PC-9 (cell line): Measurements from ENCODE around the gene CHRNA3. TPM values are rescaled to one million over a fixed set of nuclear protein-coding genes. Genes with fewer than 3 reads are reported as not detected.
"Not testable (repeated sequence)": the region's sequence is repeated elsewhere in the genome, so short reads cannot be mapped to it uniquely, and the experiment has no call there.

Source experiments
- BruUV-seq: library from RNA; stranded (reverse); fragments of 400-500 nt; replicated peaks from 2 replicates; lab custom pipeline; 2021; lab: Mats Ljungman, UMichigan
- CTCF ChIA-PET: fragments of 300-600 bp; sonication (Branson Sonifier 250); formaldehyde crosslinking; loops from one replicate; lab custom pipeline; 2022; ENCODE audit warnings: antibody characterized with exemption; lab: Charles Lee
- POLR2A ChIA-PET: fragments of 300-600 bp; sonication (Branson Sonifier 250); formaldehyde crosslinking; loops from one replicate; lab custom pipeline; 2022; ENCODE audit warnings: antibody characterized with exemption; ENCODE audit not compliant: unreplicated experiment; lab: Charles Lee
- DNase-seq, 2 experiments: peaks; one replicate each; pipeline versions ENCODE4 v3.0.0 to v3.0.0-alpha.2; 2015 to 2022; ENCODE audit warnings: mixed read lengths in 1 of 2
- H2AFZ ChIP-seq: fragments of 200-600 bp; sonication (generic); 2 replicates; pipeline ENCODE4 v1.8.1; 2017; ENCODE audit warnings: antibody characterized with exemption
- H3F3A ChIP-seq: fragments of 200-600 bp; sonication (generic); 2 replicates; pipeline ENCODE4 v1.8.1; 2017; ENCODE audit warnings: antibody characterized with exemption, mild to moderate bottlenecking, low read depth; ENCODE audit not compliant: insufficient read depth
- H3K27ac ChIP-seq: fragments of 200-600 bp; sonication (generic); 2 replicates; pipeline ENCODE4 v1.6.1; 2016; ENCODE audit warnings: mixed run types
- H3K27me3 ChIP-seq: fragments of 200-600 bp; sonication (generic); 2 replicates; pipeline ENCODE4 v1.6.1; 2016; ENCODE audit warnings: low read depth, mixed run types; ENCODE audit not compliant: insufficient read depth
- H3K36me3 ChIP-seq: fragments of 200-600 bp; sonication (generic); 2 replicates; pipeline ENCODE4 v1.6.1; 2016; ENCODE audit warnings: low read depth, mixed run types
- H3K4me1 ChIP-seq: fragments of 200-600 bp; sonication (generic); replicated peaks from 2 replicates; pipeline ENCODE4 v1.6.1; 2016; ENCODE audit warnings: mixed run types; ENCODE audit not compliant: insufficient read depth
- H3K4me2 ChIP-seq: fragments of 200-600 bp; sonication (generic); 2 replicates; pipeline ENCODE4 v1.6.1; 2017; ENCODE audit warnings: mixed run types
- H3K4me3 ChIP-seq: fragments of 200-600 bp; sonication (generic); 2 replicates; pipeline ENCODE4 v1.6.1; 2016; ENCODE audit warnings: mixed run types
- H3K79me2 ChIP-seq: fragments of 200-600 bp; sonication (generic); 2 replicates; pipeline ENCODE4 v1.6.1; 2017; ENCODE audit warnings: low read depth, mixed run types
- H3K9me2 ChIP-seq: fragments of 200-600 bp; sonication (generic); 2 replicates; pipeline ENCODE4 v1.8.1; 2017; ENCODE audit warnings: mild to moderate bottlenecking; ENCODE audit not compliant: insufficient read depth
- H3K9me3 ChIP-seq: fragments of 200-600 bp; sonication (generic); 2 replicates; pipeline ENCODE4 v1.8.1; 2016; ENCODE audit warnings: low read depth; ENCODE audit not compliant: insufficient read depth
- H4K20me1 ChIP-seq: fragments of 200-600 bp; sonication (generic); 2 replicates; pipeline ENCODE4 v1.8.1; 2017; ENCODE audit not compliant: insufficient read depth
- EZH2 ChIP-seq: fragments of 200-600 bp; sonication (generic); IDR thresholded peaks from 2 replicates; pipeline ENCODE4 v1.8.0; 2017; ENCODE audit warnings: antibody characterized with exemption, low read depth
- intact Hi-C: fragments of 100-400 bp; cut with micrococcal nuclease; formaldehyde crosslinking; loops from one replicate; pipeline ENCODE4 v1.10.0; 2022; ENCODE audit not compliant: unreplicated experiment
- total RNA-seq: library from RNA; stranded (reverse); gene quantifications from 2 replicates; pipeline ENCODE4 v1.2.3, GENCODE V29; 2021
- TF ChIP-seq, protein P1 (sequence below): fragments of 200-600 bp; sonication (generic); conservative IDR thresholded peaks from 2 replicates; pipeline ENCODE4 v1.6.1; 2017; ENCODE audit warnings: mixed run types, antibody characterized with exemption, mild to moderate bottlenecking, moderate library complexity

Gene CHRNA3
- total RNA-seq, 1 experiment from 2014 or later = not detected

GRCh38 chr15:78614021-78614420, 6.8 kb downstream of the CHRNA3 start:
- intact Hi-C loops = no loop called here
- Histone ChIP-seq H3K9me2 (no peaks in the 10 kb centered on the region), H3K4me1 (no peaks in the 10 kb centered on the region), H3K9me3 (no peaks in the 10 kb centered on the region), H2AFZ (no peak overlapping the region), H3K4me3 (no peak overlapping the region), H3K79me2 (no peaks in the 10 kb centered on the region), H3K27ac (no peak overlapping the region), H3K36me3 (no peaks in the 10 kb centered on the region), H3K4me2 (no peak overlapping the region), H4K20me1 (no peaks in the 10 kb centered on the region), H3F3A (no peaks in the 10 kb centered on the region), H3K27me3 (peaks cover 6% of the 10 kb centered on the region; the same call in 1 of the 2 replicates)
- ChIA-PET POLR2A (no interaction called here), CTCF (no interaction called here)
- no TSS peak for BruUV-seq
- no peak for DNase-seq
- TF ChIP-seq, protein P1, sequence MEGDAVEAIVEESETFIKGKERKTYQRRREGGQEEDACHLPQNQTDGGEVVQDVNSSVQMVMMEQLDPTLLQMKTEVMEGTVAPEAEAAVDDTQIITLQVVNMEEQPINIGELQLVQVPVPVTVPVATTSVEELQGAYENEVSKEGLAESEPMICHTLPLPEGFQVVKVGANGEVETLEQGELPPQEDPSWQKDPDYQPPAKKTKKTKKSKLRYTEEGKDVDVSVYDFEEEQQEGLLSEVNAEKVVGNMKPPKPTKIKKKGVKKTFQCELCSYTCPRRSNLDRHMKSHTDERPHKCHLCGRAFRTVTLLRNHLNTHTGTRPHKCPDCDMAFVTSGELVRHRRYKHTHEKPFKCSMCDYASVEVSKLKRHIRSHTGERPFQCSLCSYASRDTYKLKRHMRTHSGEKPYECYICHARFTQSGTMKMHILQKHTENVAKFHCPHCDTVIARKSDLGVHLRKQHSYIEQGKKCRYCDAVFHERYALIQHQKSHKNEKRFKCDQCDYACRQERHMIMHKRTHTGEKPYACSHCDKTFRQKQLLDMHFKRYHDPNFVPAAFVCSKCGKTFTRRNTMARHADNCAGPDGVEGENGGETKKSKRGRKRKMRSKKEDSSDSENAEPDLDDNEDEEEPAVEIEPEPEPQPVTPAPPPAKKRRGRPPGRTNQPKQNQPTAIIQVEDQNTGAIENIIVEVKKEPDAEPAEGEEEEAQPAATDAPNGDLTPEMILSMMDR = no peak
- TF ChIP-seq EZH2 = no peak

DNA sequence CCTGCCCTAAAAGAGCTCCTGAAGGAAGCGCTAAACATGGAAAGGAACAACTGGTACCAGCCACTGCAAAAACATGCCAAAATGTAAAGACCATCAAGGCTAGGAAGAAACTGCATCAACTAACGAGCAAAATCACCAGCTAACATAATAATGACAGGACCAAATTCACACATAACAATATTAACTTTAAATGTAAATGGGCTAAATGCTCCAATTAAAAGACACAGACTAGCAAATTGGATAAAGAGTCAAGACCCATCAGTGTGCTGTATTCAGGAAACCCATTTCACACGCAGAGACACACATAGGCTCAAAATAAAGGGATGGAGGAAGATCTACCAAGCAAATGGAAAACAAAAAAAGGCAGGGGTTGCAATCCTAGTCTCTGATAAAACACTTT, 11.2 kb downstream of the CHRNA3 start:
- H3K4me1 ChIP-seq, POLR2A ChIA-PET, H3K4me2 ChIP-seq, BruUV-seq, H3K9me3 ChIP-seq, H2AFZ ChIP-seq, intact Hi-C loops, H3K27ac ChIP-seq, H3K4me3 ChIP-seq, CTCF ChIA-PET, H3K9me2 ChIP-seq, H3K79me2 ChIP-seq, H3K36me3 ChIP-seq, H4K20me1 ChIP-seq, H3F3A ChIP-seq, DNase-seq: not testable (repeated sequence)
- H3K27me3 ChIP-seq = peaks cover 19% of the 10 kb centered on the region

DNA sequence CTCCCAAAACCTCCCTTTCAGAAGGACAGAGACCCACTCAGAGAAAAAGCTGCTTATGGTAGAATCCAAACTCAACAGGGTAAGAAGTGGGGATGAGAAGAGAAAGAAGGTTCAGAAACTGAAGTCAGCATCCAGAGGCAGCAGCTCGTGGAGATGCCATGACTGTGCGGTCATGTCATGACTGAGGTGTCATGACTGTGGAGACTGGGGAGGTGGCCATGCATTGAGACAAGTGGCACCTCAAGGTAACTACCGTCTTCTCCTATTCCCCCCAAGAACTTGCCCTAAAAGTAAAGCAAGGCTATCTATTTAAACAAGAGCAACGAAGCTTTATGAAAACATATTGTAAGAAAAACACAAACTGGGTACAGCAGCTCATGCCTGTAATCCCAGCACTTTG, 15.1 kb downstream of the CHRNA3 start:
- no TSS peak for BruUV-seq
- Histone ChIP-seq H3K27me3 (peaks cover 13% of the 10 kb centered on the region), H3F3A (no peaks in the 10 kb centered on the region), H3K9me2 (no peaks in the 10 kb centered on the region), H3K4me1 (no peaks in the 10 kb centered on the region), H3K4me2 (no peak overlapping the region), H3K4me3 (no peak overlapping the region), H3K27ac (no peak overlapping the region), H3K79me2 (no peaks in the 10 kb centered on the region), H3K9me3 (no peaks in the 10 kb centered on the region), H3K36me3 (no peaks in the 10 kb centered on the region), H2AFZ (no peak overlapping the region), H4K20me1 (no peaks in the 10 kb centered on the region)
- CTCF ChIA-PET = no interaction called here
- no peak for TF ChIP-seq EZH2
- TF ChIP-seq, protein P1 = no peak
- intact Hi-C loops = no loop called here
- no peak for DNase-seq
- POLR2A ChIA-PET = no interaction called here

DNA sequence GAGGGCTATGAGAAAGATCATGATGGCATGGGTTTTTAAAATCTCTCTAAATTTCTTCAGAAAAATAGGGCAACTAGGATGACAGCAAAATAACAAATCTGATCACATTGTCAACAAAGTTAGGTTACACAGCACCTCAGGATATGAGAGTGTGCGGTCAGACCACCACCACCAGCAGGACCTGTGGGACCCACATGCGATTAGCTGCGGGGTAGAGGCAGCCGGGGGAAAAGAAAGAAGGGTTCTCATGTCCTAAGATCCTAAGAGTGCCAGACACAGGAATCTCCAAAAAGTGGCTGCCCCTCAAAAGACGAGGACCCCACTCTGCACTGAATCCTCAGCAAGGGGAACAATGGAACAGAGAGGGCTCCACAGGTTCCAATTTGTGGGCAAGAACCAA, 15.6 kb downstream of the CHRNA3 start:
- Histone ChIP-seq H3K27me3 (peaks cover 13% of the 10 kb centered on the region), H3K4me3 (no peak overlapping the region), H3F3A (no peaks in the 10 kb centered on the region), H3K9me3 (no peaks in the 10 kb centered on the region), H3K36me3 (no peaks in the 10 kb centered on the region), H3K27ac (no peak overlapping the region), H2AFZ (no peak overlapping the region), H3K4me1 (no peaks in the 10 kb centered on the region), H3K4me2 (no peak overlapping the region), H4K20me1 (no peaks in the 10 kb centered on the region), H3K9me2 (no peaks in the 10 kb centered on the region), H3K79me2 (no peaks in the 10 kb centered on the region)
- CTCF ChIA-PET = no interaction called here
- BruUV-seq = no TSS peak
- DNase-seq = no peak
- intact Hi-C loops = no loop called here
- POLR2A ChIA-PET = no interaction called here
- no peak for TF ChIP-seq EZH2
- TF ChIP-seq, protein P1 = no peak
